Endothelial cell of umbilical vein (primary cell): ENCODE results near the gene PTPRT. TPM values are rescaled to one million over a fixed set of nuclear protein-coding genes. Genes with fewer than 3 reads are reported as not detected.

Experiments
- BruUV-seq: library from RNA; stranded (reverse); fragments of 400-500 nt; replicated peaks from 2 replicates; lab custom pipeline; 2021; lab: Mats Ljungman, UMichigan
- CTCF ChIA-PET: fragments of 300-600, 350-600 bp; sonication (Branson Sonifier 250); formaldehyde crosslinking; loops from one replicate; lab custom pipeline; 2021; ENCODE audit warnings: antibody characterized with exemption, inconsistent platforms; lab: Charles Lee
- POLR2A ChIA-PET: fragments of 300-600, 350-600 bp; sonication (Branson Sonifier 250); formaldehyde crosslinking; loops from one replicate; lab custom pipeline; 2021; ENCODE audit warnings: antibody characterized with exemption, inconsistent platforms; lab: Charles Lee
- DNase-seq: peaks from one replicate; pipeline ENCODE4 v3.0.0-alpha.2; 2011; ENCODE audit warnings: low read depth, low spot score
- FAIRE-seq: peaks from 2 replicates; lab custom pipeline; 2011; peaks lifted over from hg19 to GRCh38; lab: Jason Lieb, UNC
- H2AFZ ChIP-seq: 2 replicates; pipeline ENCODE4 v1.6.0; 2012; ENCODE audit warnings: low read depth, low read length, control low read depth, inconsistent platforms
- H3K27ac ChIP-seq: 2 replicates; pipeline ENCODE4 v1.5.1; 2011; ENCODE audit warnings: low read depth, mild to moderate bottlenecking, control low read depth, low read length, moderate library complexity; ENCODE audit not compliant: insufficient read depth
- H3K27me3 ChIP-seq, 2 experiments: 2 replicates each; pipeline versions ENCODE4 v1.6.0 to v1.6.1; 2011; ENCODE audit warnings: low read length in 2 of 2, mixed read lengths in 1 of 2; ENCODE audit not compliant: control insufficient read depth in 2 of 2, insufficient read depth in 2 of 2
- H3K36me3 ChIP-seq, 2 experiments: 2 replicates in 1 of 2; 3 replicates in 1 of 2; pipeline ENCODE4 v1.5.1; 2011; ENCODE audit warnings: low read length in 2 of 2, mild to moderate bottlenecking in 1 of 2, moderate library complexity in 1 of 2; ENCODE audit not compliant: control insufficient read depth in 2 of 2, insufficient read depth in 2 of 2; ENCODE audit errors: extremely low read depth in 1 of 2
- H3K4me1 ChIP-seq: 3 replicates; pipeline ENCODE4 v1.5.1; 2011; ENCODE audit warnings: mild to moderate bottlenecking, low read length; ENCODE audit not compliant: control insufficient read depth, insufficient read depth; ENCODE audit errors: extremely low read depth
- H3K4me2 ChIP-seq: 2 replicates; pipeline ENCODE4 v1.6.1; 2011; ENCODE audit warnings: low read length, control low read depth, mixed read lengths; ENCODE audit not compliant: insufficient read depth
- H3K4me3 ChIP-seq, 3 experiments: fragments of 200-600 bp in 1 of 3; sonication (generic), shearing (Covaris generic) in 1 of 3; replicated peaks in 1 of 3; 2 replicates each; pipeline ENCODE4 v1.5.1; 2011 to 2016; ENCODE audit warnings: control low read depth in 3 of 3, low read length in 3 of 3, mild to moderate bottlenecking in 2 of 3, inconsistent platforms in 1 of 3, low read depth in 1 of 3, moderate library complexity in 1 of 3; ENCODE audit not compliant: insufficient read depth in 1 of 3
- H3K79me2 ChIP-seq: 2 replicates; pipeline ENCODE4 v1.6.0; 2012; ENCODE audit warnings: low read length, inconsistent platforms; ENCODE audit not compliant: control insufficient read depth, insufficient read depth
- H3K9ac ChIP-seq: replicated peaks from 2 replicates; pipeline ENCODE3; 2011; ENCODE audit warnings: low read length, control low read depth; ENCODE audit not compliant: insufficient read depth; ENCODE audit errors: extremely low read depth
- H3K9me1 ChIP-seq: replicated peaks from 3 replicates; pipeline ENCODE4 v1.6.0; 2011; ENCODE audit warnings: mild to moderate bottlenecking, low read length; ENCODE audit not compliant: control insufficient read depth, insufficient read depth; ENCODE audit errors: extremely low read depth
- H3K9me3 ChIP-seq: replicated peaks from 2 replicates; pipeline ENCODE4 v1.5.1; 2012; ENCODE audit warnings: low read length, inconsistent platforms; ENCODE audit not compliant: control insufficient read depth, insufficient read depth
- H4K20me1 ChIP-seq: replicated peaks from 2 replicates; pipeline ENCODE3; 2011; ENCODE audit warnings: mild to moderate bottlenecking, low read length; ENCODE audit not compliant: control insufficient read depth, insufficient read depth; ENCODE audit errors: extremely low read depth
- CTCF ChIP-seq, 2 donors: IDR thresholded peaks; 1 replicate in 1 of 2; 2 replicates in 1 of 2; pipeline ENCODE4 v1.5.1; 2011; ENCODE audit warnings: low read length in 2 of 2, mild to moderate bottlenecking in 2 of 2, moderate library complexity in 2 of 2, control low read depth in 1 of 2, inconsistent platforms in 1 of 2, low read depth in 1 of 2; ENCODE audit not compliant: insufficient read depth in 1 of 2; ENCODE audit errors: extremely low read depth in 1 of 2
- EZH2 ChIP-seq: IDR thresholded peaks from 2 replicates; pipeline ENCODE4 v1.6.1; 2012; ENCODE audit warnings: borderline replicate concordance, low read depth, mild to moderate bottlenecking, moderate library complexity, low read length, inconsistent platforms; ENCODE audit not compliant: severe bottlenecking
- FOS ChIP-seq: IDR thresholded peaks from 2 replicates; pipeline ENCODE4 v1.6.1; 2011; ENCODE audit warnings: mild to moderate bottlenecking, low read length, moderate library complexity, borderline replicate concordance; ENCODE audit not compliant: insufficient read depth
- GATA2 ChIP-seq: IDR thresholded peaks from 2 replicates; pipeline ENCODE4 v1.7.0; 2011; ENCODE audit warnings: low read depth, mild to moderate bottlenecking, moderate library complexity, mixed read lengths, low read length; ENCODE audit not compliant: insufficient read length, insufficient read depth
- JUN ChIP-seq: IDR thresholded peaks from 2 replicates; pipeline ENCODE4 v1.6.1; 2011; ENCODE audit warnings: borderline replicate concordance, low read depth; ENCODE audit not compliant: insufficient read length, insufficient read depth
- MYC ChIP-seq: IDR thresholded peaks from one replicate; pipeline ENCODE4 v1.6.1; 2011; ENCODE audit warnings: mild to moderate bottlenecking, low read depth, low read length
- POLR2A ChIP-seq: IDR thresholded peaks from 2 replicates; pipeline ENCODE4 v1.6.1; 2012; ENCODE audit warnings: low read depth, mild to moderate bottlenecking, control low read depth, low read length
- POLR2AphosphoS5 ChIP-seq: IDR thresholded peaks from 2 replicates; pipeline ENCODE4 v1.6.1; 2012; ENCODE audit warnings: low read depth, mild to moderate bottlenecking, control low read depth, low read length, moderate library complexity; ENCODE audit not compliant: insufficient read depth
- dilution Hi-C: fragments of 300-500 bp; cut with MboI; formaldehyde crosslinking; loops from one replicate; pipeline ENCODE4 v1.15.0; 2019; ENCODE audit warnings: low sequenced_read_pairs; ENCODE audit not compliant: extremely low pct_ligation_motif_present
- intact Hi-C: fragments of 100-400 bp; cut with micrococcal nuclease; formaldehyde crosslinking; loops from one replicate; pipeline ENCODE4 v1.10.0; 2022
- polyA plus RNA-seq, 4 experiments: library from polyadenylated mRNA; depleted of rRNA in 3 of 4; stranded (reverse) in 3 of 4; unstranded in 1 of 4; fragments of >200 nt; gene quantifications; 2 replicates each; pipeline versions ENCODE4 v1.2.1 to v1.2.3, GENCODE V29; 2011 to 2012; ENCODE audit warnings: missing spikeins in 1 of 4
- total RNA-seq: library from RNA; stranded (reverse); gene quantifications from 2 replicates; pipeline ENCODE4 v1.2.3, GENCODE V29; 2021
- TF ChIP-seq, protein P1 (sequence below): IDR thresholded peaks from 2 replicates; pipeline ENCODE4 v1.6.1; 2011; ENCODE audit not compliant: insufficient read depth, insufficient read length

PTPRT gene
- total and polyA plus RNA-seq, 2 donors (not counting 3 experiments of a cell fraction or from before 2014, with no cell fraction given): not detected

- H3K9me1 ChIP-seq: no peaks in the 10 kb centered on the region
- no peak overlapping the region for H3K9ac ChIP-seq
- no peaks in the 10 kb centered on the region for H4K20me1 ChIP-seq
- BruUV-seq: no TSS peak
- CTCF ChIA-PET: no interaction called here
- H3K9me3 ChIP-seq: peaks cover 7% of the 10 kb centered on the region
- H3K27me3 ChIP-seq: no peaks in the 10 kb centered on the region
- no peak overlapping the region for H2AFZ ChIP-seq
- no peaks in the 10 kb centered on the region for H3K36me3 ChIP-seq
- no peaks in the 10 kb centered on the region for H3K79me2 ChIP-seq
- H3K4me3 ChIP-seq: no peak overlapping the region
- dilution Hi-C loops: no loop called here
- TF ChIP-seq POLR2AphosphoS5 (no peak), FOS (no peak), GATA2 (no peak), MYC (no peak), EZH2 (no peak), JUN (no peak), POLR2A (no peak), CTCF (IDR thresholded peaks at IDR 0.05; ENCODE audit: extremely low read depth in 1 of 2, insufficient read depth in 1 of 2, low read depth in 1 of 2, low read length in 2 of 2) (no peak)
- TF ChIP-seq, protein P1, sequence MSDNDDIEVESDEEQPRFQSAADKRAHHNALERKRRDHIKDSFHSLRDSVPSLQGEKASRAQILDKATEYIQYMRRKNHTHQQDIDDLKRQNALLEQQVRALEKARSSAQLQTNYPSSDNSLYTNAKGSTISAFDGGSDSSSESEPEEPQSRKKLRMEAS: no peak
- no peak for DNase-seq
- H3K4me1 ChIP-seq: no peaks in the 10 kb centered on the region
- intact Hi-C loops: no loop called here
- POLR2A ChIA-PET: no interaction called here
- H3K27ac ChIP-seq: no peak overlapping the region
- no peak overlapping the region for H3K4me2 ChIP-seq
- FAIRE-seq: no peak
These were observed 1051.0 kb downstream of the PTPRT start for GRCh38 chr20:42138729-42139128.
